Psoas muscle (tissue), 8 donors: ENCODE measurements around the gene UNK. TPM values are rescaled to one million over a fixed set of nuclear protein-coding genes. Genes with fewer than 3 reads are reported as not detected.

Source experiments
- ATAC-seq, 4 donors: fragments of 200-7000 bp; cut with Tn5 transposase; one replicate each; pipeline ENCODE4 v1.9.1; 2020; ENCODE audit warnings: moderate library complexity in 3 of 4, mild to moderate bottlenecking in 2 of 4
- DNase-seq, 2 donors: peaks; one replicate each; pipeline ENCODE4 v3.0.0-alpha.2; 2020
- H3K27ac ChIP-seq: fragments of 200-600 bp; one replicate; pipeline ENCODE4 v1.8.0; 2022
- H3K27me3 ChIP-seq, 3 donors: fragments of 200-600 bp in 1 of 3; one replicate each; pipeline versions ENCODE4 v1.6.1 to v1.8.0; 2013 to 2022; ENCODE audit warnings: low read length in 2 of 3, mild to moderate bottlenecking in 2 of 3, moderate library complexity in 1 of 3; ENCODE audit not compliant: insufficient read depth in 3 of 3
- H3K36me3 ChIP-seq, 2 donors: fragments of 200-600 bp in 1 of 2; one replicate each; pipeline versions ENCODE4 v1.6.1 to v1.8.0; 2013 to 2022; ENCODE audit warnings: low read depth in 1 of 2, mild to moderate bottlenecking in 1 of 2, moderate library complexity in 1 of 2; ENCODE audit not compliant: insufficient read depth in 1 of 2
- H3K4me1 ChIP-seq: fragments of 200-600 bp; one replicate; pipeline ENCODE4 v1.8.0; 2022
- H3K4me3 ChIP-seq: fragments of 200-600 bp; one replicate; pipeline ENCODE4 v1.8.0; 2022; ENCODE audit warnings: mild to moderate bottlenecking
- H3K9me3 ChIP-seq: fragments of 200-600 bp; one replicate; pipeline ENCODE4 v1.8.0; 2022
- WGBS, 3 donors: extraction: QIAGEN DNeasy Blood & Tissue Kit; methylation state at CpG; one replicate each; pipeline versions ENCODE4 v1.1.6 to v1.1.7; 2013; 5-methylcytosine and 5-hydroxymethylcytosine counted together
- intact Hi-C, 2 donors: fragments of 100-400 bp; cut with DNase I; formaldehyde crosslinking; loops; one replicate each; pipeline versions ENCODE4 v1.11.0 to v1.14.2; 2022
- polyA plus RNA-seq, 3 donors: library from polyadenylated mRNA; stranded (reverse); fragments of 200-250 nt; gene quantifications; one replicate each; pipeline ENCODE4 v1.2.3, GENCODE V29; 2013
- total RNA-seq, 4 donors: library from RNA; stranded (reverse); fragmentation: NEBNext Ultra II Directional in 2 of 4; extraction: Animal tissue kit (Norgen Biotek cat#: 25700) in 2 of 4; gene quantifications; one replicate each; pipeline versions ENCODE4 v1.2.1 to v1.2.4, GENCODE V29; 2021 to 2023
- TF ChIP-seq, protein P1 (sequence below): fragments of 200-600 bp; IDR thresholded peaks from one replicate; pipeline ENCODE4 v1.8.0; 2022; ENCODE audit warnings: antibody characterized with exemption
- donor health status: healthy with polysubstance abuse.
- donor health status: DM: no; HTN: no; CAD: no; lungs with moderate emphysema.
- donor health status: Bipolar disorder and iron deficiency.
- donor health status: healthy.
- donor health status: DM: yes; HTN: yes; CAD: no.
- donor health status: DM: no; HTN: no; CAD: no.
- donor health status: DM: no; HTN: no; CAD: no.
- donor health status: DM: yes; HTN: yes; CAD: no.

UNK gene
- total and polyA plus RNA-seq, 7 donors: 6.9 to 13.7 (median 8.2) TPM

DNA sequence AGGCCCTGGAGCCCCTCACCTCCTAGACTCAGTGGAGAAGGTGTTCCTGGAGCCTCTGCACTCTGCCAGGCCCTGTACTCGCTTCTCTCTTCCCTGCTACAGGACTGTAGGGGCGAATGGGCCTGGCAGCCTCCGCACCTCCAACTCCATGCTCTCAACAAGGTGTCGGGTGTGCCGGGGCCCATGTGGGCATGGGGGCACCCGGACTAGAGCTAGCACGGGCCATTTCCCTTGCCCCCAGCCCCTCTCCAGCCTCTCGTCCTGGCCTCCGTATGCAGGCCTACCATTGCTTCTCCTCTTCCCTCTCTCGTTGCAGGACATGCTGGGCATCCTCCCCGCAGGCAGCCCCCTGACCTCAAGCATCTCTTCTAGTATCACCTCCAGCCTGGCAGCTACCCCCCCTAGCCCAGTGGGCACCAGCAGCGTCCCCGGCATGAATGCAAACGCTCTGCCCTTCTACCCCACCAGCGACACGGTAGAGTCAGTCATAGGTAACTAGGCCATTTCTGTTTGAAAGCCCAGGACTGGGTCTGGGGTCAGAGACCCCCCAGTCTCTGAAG, 33.8 kb downstream of the UNK start:
- H3K4me3 ChIP-seq: no peak overlapping the region
- H3K27me3 ChIP-seq: no peaks in the 10 kb centered on the region
- TF ChIP-seq, protein P1, sequence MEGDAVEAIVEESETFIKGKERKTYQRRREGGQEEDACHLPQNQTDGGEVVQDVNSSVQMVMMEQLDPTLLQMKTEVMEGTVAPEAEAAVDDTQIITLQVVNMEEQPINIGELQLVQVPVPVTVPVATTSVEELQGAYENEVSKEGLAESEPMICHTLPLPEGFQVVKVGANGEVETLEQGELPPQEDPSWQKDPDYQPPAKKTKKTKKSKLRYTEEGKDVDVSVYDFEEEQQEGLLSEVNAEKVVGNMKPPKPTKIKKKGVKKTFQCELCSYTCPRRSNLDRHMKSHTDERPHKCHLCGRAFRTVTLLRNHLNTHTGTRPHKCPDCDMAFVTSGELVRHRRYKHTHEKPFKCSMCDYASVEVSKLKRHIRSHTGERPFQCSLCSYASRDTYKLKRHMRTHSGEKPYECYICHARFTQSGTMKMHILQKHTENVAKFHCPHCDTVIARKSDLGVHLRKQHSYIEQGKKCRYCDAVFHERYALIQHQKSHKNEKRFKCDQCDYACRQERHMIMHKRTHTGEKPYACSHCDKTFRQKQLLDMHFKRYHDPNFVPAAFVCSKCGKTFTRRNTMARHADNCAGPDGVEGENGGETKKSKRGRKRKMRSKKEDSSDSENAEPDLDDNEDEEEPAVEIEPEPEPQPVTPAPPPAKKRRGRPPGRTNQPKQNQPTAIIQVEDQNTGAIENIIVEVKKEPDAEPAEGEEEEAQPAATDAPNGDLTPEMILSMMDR: no peak
- 92 to 94% (median 93%) methylated on average over 13 to 16 of the region's 16 CpGs for WGBS, 3 donors
- H3K9me3 ChIP-seq: no peaks in the 10 kb centered on the region
- no peak overlapping the region for H3K27ac ChIP-seq
- intact Hi-C loops: no loop called here
- DNase-seq: peak in 1 of 2 donors; percentile 51
- no peaks in the 10 kb centered on the region for H3K4me1 ChIP-seq
- no peak for ATAC-seq
- peaks cover 7 to 99% of the 10 kb centered on the region in 2 donors for H3K36me3 ChIP-seq

DNA sequence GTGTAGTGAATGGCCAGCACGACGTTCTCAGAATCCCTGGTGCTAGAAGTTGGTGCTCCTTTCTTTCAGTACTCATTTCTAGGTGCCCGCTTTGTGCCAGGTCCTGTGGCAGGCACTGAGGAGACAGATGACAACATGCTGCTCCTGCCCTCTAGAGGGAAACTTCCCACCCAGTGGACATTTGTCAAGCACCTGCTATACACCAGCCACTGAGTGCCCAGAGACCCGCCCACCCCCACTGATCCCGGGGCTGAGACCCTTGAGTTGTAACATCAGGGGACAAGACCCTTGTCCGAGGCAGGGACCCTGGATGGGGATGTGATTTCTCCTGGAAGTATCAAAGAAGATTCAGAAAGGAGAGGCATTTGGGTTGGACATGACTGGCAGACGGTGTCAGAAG, 34.5 kb downstream of the UNK start:
- Histone ChIP-seq H3K36me3 (peaks cover 7 to 99% of the 10 kb centered on the region in 2 donors), H3K4me3 (no peak overlapping the region), H3K4me1 (no peaks in the 10 kb centered on the region), H3K27ac (no peak overlapping the region), H3K9me3 (no peaks in the 10 kb centered on the region), H3K27me3 (no peaks in the 10 kb centered on the region)
- ATAC-seq: peak in 1 of 4 donors; percentile 43
- 85 to 92% (median 88%) methylated on average over 7 of the region's 7 CpGs for WGBS, 3 donors
- TF ChIP-seq, protein P1: no peak
- intact Hi-C loops: no loop called here
- peak in 1 of 2 donors; percentile 28 for DNase-seq

DNA sequence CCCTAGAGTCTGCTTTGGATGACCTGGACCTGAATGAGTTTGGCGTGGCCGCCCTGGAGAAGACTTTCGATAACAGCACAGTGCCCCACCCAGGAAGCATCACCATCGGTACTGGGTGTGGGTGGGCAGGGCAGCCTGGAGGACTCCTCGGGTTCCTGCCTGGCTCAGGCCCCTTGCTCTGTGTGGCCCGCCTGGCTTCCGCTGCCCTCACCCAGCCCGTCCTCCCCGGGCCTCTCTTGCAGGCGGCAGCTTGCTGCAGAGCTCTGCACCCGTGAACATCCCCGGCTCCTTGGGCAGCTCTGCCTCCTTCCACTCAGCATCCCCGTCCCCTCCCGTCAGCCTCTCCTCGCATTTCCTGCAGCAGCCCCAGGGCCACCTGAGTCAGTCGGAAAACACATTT, 35.1 kb downstream of the UNK start:
- no peaks in the 10 kb centered on the region for H3K27me3 ChIP-seq
- H3K4me1 ChIP-seq: no peaks in the 10 kb centered on the region
- H3K9me3 ChIP-seq: no peaks in the 10 kb centered on the region
- DNase-seq (peak in 1 of 2 donors; percentile 38), ATAC-seq (no peak)
- H3K36me3 ChIP-seq: peaks cover 7 to 99% of the 10 kb centered on the region in 2 donors
- no peak overlapping the region for H3K27ac ChIP-seq
- no peak overlapping the region for H3K4me3 ChIP-seq
- intact Hi-C loops: no loop called here
- WGBS, 3 donors: 85 to 90% (median 87%) methylated on average over 16 of the region's 16 CpGs
- TF ChIP-seq, protein P1: no peak

DNA sequence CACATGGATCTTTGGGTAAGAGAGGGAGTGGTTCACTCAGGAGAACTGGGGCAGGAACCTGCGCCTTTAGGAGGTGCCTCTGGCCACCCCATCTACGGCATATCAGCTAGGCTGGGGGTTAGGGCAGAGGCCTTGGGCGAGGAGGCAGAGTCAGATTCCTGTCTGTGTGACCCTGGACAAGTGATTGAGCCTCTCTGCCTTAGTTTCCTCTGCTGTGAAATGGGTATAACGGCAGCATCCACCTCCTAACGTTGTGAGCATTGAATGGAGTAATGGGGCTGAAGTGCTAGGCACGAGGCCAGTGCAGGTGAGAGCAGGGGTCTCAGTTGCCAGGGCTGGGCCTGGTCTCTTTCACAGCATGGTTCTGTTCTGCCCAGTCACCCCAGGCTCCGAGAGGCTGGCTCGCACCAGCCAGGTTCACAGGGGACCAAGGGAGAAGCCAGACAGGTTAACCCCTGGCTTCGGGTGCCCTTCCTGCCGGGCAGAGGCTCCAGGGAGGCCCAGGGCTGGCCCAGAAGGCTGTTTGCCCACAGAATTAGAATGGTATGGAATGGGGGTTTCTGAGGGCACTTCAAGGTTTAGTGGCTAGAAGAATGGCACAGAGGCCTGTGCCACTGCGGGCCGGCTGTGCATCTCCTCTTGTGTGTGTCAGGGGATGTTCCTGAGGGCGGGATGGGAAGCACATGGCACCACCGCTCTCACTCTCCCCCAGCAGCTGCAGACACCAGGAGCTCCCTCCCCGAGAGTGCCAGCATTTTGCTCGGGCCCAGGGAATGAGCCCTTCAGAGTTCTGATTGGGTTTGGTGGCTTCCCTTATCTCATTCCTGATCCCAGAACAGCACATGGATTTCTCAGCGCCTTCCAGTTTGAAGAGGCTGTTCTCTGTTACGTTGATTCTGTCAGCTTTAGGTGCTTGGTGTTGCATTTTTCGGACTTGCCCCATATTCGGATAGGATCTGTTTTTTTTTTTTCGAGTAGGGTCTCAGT, 35.8 kb downstream of the UNK start:
- H3K27ac ChIP-seq: no peak overlapping the region
- TF ChIP-seq, protein P1: no peak
- no peaks in the 10 kb centered on the region for H3K4me1 ChIP-seq
- H3K4me3 ChIP-seq: no peak overlapping the region
- DNase-seq: peak in 1 of 2 donors; percentile 23
- WGBS, 3 donors: 83 to 85% (median 85%) methylated on average over 21 of the region's 21 CpGs
- no peak for ATAC-seq
- intact Hi-C loops: no loop called here
- H3K27me3 ChIP-seq: no peaks in the 10 kb centered on the region
- no peaks in the 10 kb centered on the region for H3K9me3 ChIP-seq
- peaks cover 7 to 99% of the 10 kb centered on the region in 2 donors for H3K36me3 ChIP-seq
